Gastrocnemius medialis (tissue), 4 donors: ENCODE measurements around the gene STK38. TPM values are rescaled to one million over a fixed set of nuclear protein-coding genes. Genes with fewer than 3 reads are reported as not detected.

Experiments used
- ATAC-seq, 2 donors: fragments of 150-250 bp; one replicate each; pipeline ENCODE4 v1.9.1; 2016
- DNase-seq, 2 donors: peaks; one replicate each; pipeline ENCODE4 v3.0.0-alpha.2; 2019
- H3K27ac ChIP-seq, 4 donors: fragments of 200-600 bp; sonication (generic); 1 replicate in 1 of 4; 2 replicates in 3 of 4; pipeline ENCODE4 v1.5.1; 2016 to 2018; ENCODE audit warnings: mild to moderate bottlenecking in 2 of 4, moderate library complexity in 1 of 4
- H3K27me3 ChIP-seq, 3 donors: fragments of 200-600 bp; sonication (generic) in 2 of 3; 1 replicate in 1 of 3; 2 replicates in 2 of 3; pipeline versions ENCODE4 v1.5.1 to v1.6.0; 2016 to 2019; ENCODE audit warnings: mild to moderate bottlenecking in 1 of 3, moderate library complexity in 1 of 3
- H3K36me3 ChIP-seq, 2 donors: fragments of 200-600 bp; sonication (generic) in 1 of 2; one replicate each; pipeline ENCODE4 v1.5.1; 2017 to 2018
- H3K4me1 ChIP-seq, 2 donors: fragments of 200-600 bp; sonication (generic) in 1 of 2; one replicate each; pipeline ENCODE4 v1.5.1; 2016 to 2017; ENCODE audit warnings: mild to moderate bottlenecking in 2 of 2
- H3K4me3 ChIP-seq, 4 donors: fragments of 200-600 bp; sonication (generic) in 3 of 4; 1 replicate in 1 of 4; 2 replicates in 3 of 4; pipeline ENCODE4 v1.5.1; 2016 to 2019; ENCODE audit warnings: mild to moderate bottlenecking in 2 of 4
- H3K9me3 ChIP-seq, 3 donors: fragments of 200-600 bp; sonication (generic) in 2 of 3; 1 replicate in 1 of 3; 2 replicates in 2 of 3; pipeline ENCODE4 v1.5.1; 2016 to 2019
- POLR2A ChIP-seq, 2 donors: fragments of 450-650 bp; IDR thresholded peaks; one replicate each; pipeline ENCODE4 v1.6.1; 2017; ENCODE audit warnings: antibody characterized with exemption in 2 of 2, mild to moderate bottlenecking in 2 of 2, moderate library complexity in 2 of 2
- in situ Hi-C, 4 donors: fragments of 200-750 bp; cut with MboI; loops; one replicate each; pipeline versions ENCODE4 v1.15.0 to v1.8.0; 2017; ENCODE audit warnings: low sequenced_read_pairs in 4 of 4
- intact Hi-C: fragments of 100-400 bp; cut with DNase I; formaldehyde crosslinking; loops from one replicate; pipeline ENCODE4 v1.15.1; 2023; ENCODE audit warnings: low total_unique reads
- total RNA-seq, 4 donors: library from RNA; depleted of rRNA; stranded (reverse); fragments of >200 nt; gene quantifications; one replicate each; pipeline versions ENCODE4 v1.1.0 to v1.2.3, GENCODE V29; 2016
- TF ChIP-seq, protein P1 (sequence below), 5 experiments: fragments of 450-650 bp in 3 of 5; fragments of 200-600 bp in 2 of 5; sonication (generic) in 2 of 5; IDR thresholded peaks in 4 of 5; conservative IDR thresholded peaks in 1 of 5; 1 replicate in 4 of 5; 2 replicates in 1 of 5; pipeline ENCODE4 v1.5.1; 2016 to 2019; ENCODE audit warnings: antibody characterized with exemption in 5 of 5, mild to moderate bottlenecking in 3 of 5, moderate library complexity in 3 of 5

The STK38 gene
- total RNA-seq, 4 donors from 2014 or later = 10.8 to 14.8 (median 12.7) TPM

DNA sequence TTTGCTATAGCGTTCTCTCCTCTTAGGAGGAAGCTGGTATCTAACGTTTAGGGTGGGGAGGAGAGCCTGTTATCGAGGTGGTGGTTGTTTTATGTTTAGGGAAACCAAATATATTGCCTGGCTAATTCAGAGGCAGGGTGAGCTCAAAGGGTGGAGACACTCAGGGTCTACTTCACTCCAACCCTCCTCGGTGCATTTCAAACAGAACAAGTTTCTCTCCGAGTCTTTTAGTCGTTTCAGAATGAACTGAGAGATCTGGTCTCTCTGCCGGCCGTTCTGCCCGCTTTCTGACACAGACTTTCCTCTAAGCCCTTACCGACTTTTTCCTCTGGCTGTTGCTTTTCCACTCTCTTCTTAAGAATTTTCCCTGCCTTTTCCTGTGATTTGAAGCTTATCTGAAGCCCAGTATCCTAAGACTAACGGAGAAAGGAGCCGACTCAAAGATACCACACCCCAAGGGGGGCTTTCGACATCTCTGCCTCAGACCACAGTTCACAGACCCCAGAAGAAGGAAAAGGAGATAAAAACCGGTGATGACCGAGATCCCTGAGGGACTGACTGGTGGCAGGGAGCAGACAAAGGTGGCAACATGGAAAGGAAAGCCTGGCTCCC lies 865 bp downstream of the STK38 start:
- DNase-seq (no peak), ATAC-seq (peak; percentile 4 to 29)
- H3K4me1 ChIP-seq = peaks cover 27 to 28% of the 10 kb centered on the region in 2 donors
- H3K27ac ChIP-seq = peak overlapping the region; percentile 89 to 99 (median 98)
- in situ Hi-C loops (no loop called here), intact Hi-C loops (loop anchor here (2.0 kb wide), 2 partner anchors 124 to 134 kb away; no protein-coding TSS in a partner anchor)
- H3K36me3 ChIP-seq = peaks cover 0 to under 1% of the 10 kb centered on the region in 2 donors
- H3K4me3 ChIP-seq = peak overlapping the region; percentile 76 to 97 (median 96)
- H3K27me3 ChIP-seq = no peaks in the 10 kb centered on the region
- no peaks in the 10 kb centered on the region for H3K9me3 ChIP-seq
- TF ChIP-seq, protein P1, sequence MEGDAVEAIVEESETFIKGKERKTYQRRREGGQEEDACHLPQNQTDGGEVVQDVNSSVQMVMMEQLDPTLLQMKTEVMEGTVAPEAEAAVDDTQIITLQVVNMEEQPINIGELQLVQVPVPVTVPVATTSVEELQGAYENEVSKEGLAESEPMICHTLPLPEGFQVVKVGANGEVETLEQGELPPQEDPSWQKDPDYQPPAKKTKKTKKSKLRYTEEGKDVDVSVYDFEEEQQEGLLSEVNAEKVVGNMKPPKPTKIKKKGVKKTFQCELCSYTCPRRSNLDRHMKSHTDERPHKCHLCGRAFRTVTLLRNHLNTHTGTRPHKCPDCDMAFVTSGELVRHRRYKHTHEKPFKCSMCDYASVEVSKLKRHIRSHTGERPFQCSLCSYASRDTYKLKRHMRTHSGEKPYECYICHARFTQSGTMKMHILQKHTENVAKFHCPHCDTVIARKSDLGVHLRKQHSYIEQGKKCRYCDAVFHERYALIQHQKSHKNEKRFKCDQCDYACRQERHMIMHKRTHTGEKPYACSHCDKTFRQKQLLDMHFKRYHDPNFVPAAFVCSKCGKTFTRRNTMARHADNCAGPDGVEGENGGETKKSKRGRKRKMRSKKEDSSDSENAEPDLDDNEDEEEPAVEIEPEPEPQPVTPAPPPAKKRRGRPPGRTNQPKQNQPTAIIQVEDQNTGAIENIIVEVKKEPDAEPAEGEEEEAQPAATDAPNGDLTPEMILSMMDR (IDR thresholded peaks at IDR 0.05 in 4 of 5, conservative IDR thresholded peaks at IDR 0.05 in 1 of 5) = no peak
- TF ChIP-seq POLR2A (IDR thresholded peaks at IDR 0.05) = peak in 1 of 2 donors; percentile 19

GRCh38 chr6:36545767-36546307 lies 1.4 kb downstream of the STK38 start:
- TF ChIP-seq, protein P1 (IDR thresholded peaks at IDR 0.05 in 4 of 5, conservative IDR thresholded peaks at IDR 0.05 in 1 of 5) = no peak
- no peak for TF ChIP-seq POLR2A (IDR thresholded peaks at IDR 0.05)
- Histone ChIP-seq H3K9me3 (no peaks in the 10 kb centered on the region), H3K4me1 (peaks cover 27 to 28% of the 10 kb centered on the region in 2 donors), H3K4me3 (peak overlapping the region; percentile 76 to 97 (median 96)), H3K27ac (peak overlapping the region; percentile 89 to 99 (median 98)), H3K27me3 (no peaks in the 10 kb centered on the region), H3K36me3 (peaks cover 0 to 7% of the 10 kb centered on the region in 2 donors)
- ATAC-seq (no peak), DNase-seq (no peak)
- intact Hi-C loops = loop anchor here (2.0 kb wide), 2 partner anchors 123 to 135 kb away; no protein-coding TSS in a partner anchor
- in situ Hi-C loops = no loop called here

DNA sequence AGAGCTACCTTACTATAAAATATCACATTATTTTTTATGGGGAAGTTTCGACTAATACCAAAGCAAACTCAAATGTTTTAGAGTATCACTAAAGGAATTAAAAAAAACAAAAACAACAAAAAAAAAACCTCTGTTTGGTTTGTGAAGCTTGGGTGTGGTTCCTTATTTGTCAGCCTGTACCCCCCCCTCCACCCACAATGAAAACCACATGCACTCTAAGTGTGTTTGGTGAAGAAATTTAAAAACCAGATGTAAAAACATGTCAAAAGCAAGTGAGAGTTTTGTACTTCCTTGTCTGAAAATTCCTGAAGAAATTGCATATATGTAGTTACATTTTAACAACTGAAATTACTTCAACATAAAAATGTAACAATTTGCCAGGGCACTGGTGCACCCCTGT lies 3.1 kb downstream of the STK38 start:
- Histone ChIP-seq H3K27me3 (no peaks in the 10 kb centered on the region), H3K9me3 (no peaks in the 10 kb centered on the region), H3K4me1 (peaks cover 27 to 28% of the 10 kb centered on the region in 2 donors), H3K27ac (peak overlapping the region in 2 of 4 donors; percentile 37 to 99), H3K36me3 (peaks cover 0 to 21% of the 10 kb centered on the region in 2 donors), H3K4me3 (peak overlapping the region in 2 of 4 donors; percentile 17 to 18)
- in situ Hi-C loops = no loop called here
- DNase-seq (peak in 1 of 2 donors; percentile 20), ATAC-seq (no peak)
- intact Hi-C loops = no loop called here
- TF ChIP-seq, protein P1 (IDR thresholded peaks at IDR 0.05 in 4 of 5, conservative IDR thresholded peaks at IDR 0.05 in 1 of 5) = no peak
- TF ChIP-seq POLR2A (IDR thresholded peaks at IDR 0.05) = no peak

GRCh38 chr6:36542041-36542440 lies 5.2 kb downstream of the STK38 start:
- TF ChIP-seq, protein P1 (IDR thresholded peaks at IDR 0.05 in 4 of 5, conservative IDR thresholded peaks at IDR 0.05 in 1 of 5) = no peak
- TF ChIP-seq POLR2A (IDR thresholded peaks at IDR 0.05) = no peak
- no peaks in the 10 kb centered on the region for H3K9me3 ChIP-seq
- in situ Hi-C loops = no loop called here
- intact Hi-C loops = no loop called here
- H3K27ac ChIP-seq = no peak overlapping the region
- H3K4me3 ChIP-seq = no peak overlapping the region
- peaks cover 20 to 28% of the 10 kb centered on the region in 2 donors for H3K4me1 ChIP-seq
- ATAC-seq (no peak), DNase-seq (no peak)
- H3K36me3 ChIP-seq = peaks cover 0 to 36% of the 10 kb centered on the region in 2 donors
- H3K27me3 ChIP-seq = no peaks in the 10 kb centered on the region
